ENCODE results near the gene PARD3. TPM values are rescaled to one million over a fixed set of nuclear protein-coding genes. Genes with fewer than 3 reads are reported as not detected.

The PARD3 gene
- total RNA-seq, 4 donors from 2014 or later, result 150 to 172 (median 165) TPM

- DNase-seq (ENCODE audit: low spot score in 2 of 2), result no peak
- 33 to 45% methylated on average over 2 of the region's 2 CpGs for WGBS, 2 donors
- intact Hi-C loops (cut with DNase I; ENCODE audit: low total_unique reads), result no loop called here
- no peak for TF ChIP-seq CTCF (IDR thresholded peaks at IDR 0.05)
- no peak for TF ChIP-seq POLR2A (IDR thresholded peaks at IDR 0.05)
- no peak overlapping the region for H3K4me3 ChIP-seq (ENCODE audit: low read depth, poor library complexity, severe bottlenecking)
These were observed 95.8 kb downstream of the PARD3 start for GRCh38 chr10:34719328-34719727.

GRCh38 chr10:34717429-34717828, 97.7 kb downstream of the PARD3 start:
- no peak for DNase-seq (ENCODE audit: low spot score in 2 of 2)
- H3K4me3 ChIP-seq (ENCODE audit: low read depth, poor library complexity, severe bottlenecking), result no peak overlapping the region
- 92 to 96% methylated on average over 7 of the region's 7 CpGs for WGBS, 2 donors
- intact Hi-C loops (cut with DNase I; ENCODE audit: low total_unique reads), result no loop called here
- TF ChIP-seq POLR2A (IDR thresholded peaks at IDR 0.05) (no peak), CTCF (IDR thresholded peaks at IDR 0.05) (no peak)

GRCh38 chr10:34716958-34717357, 98.1 kb downstream of the PARD3 start:
- intact Hi-C loops (cut with DNase I; ENCODE audit: low total_unique reads), result no loop called here
- WGBS, 2 donors, result 74 to 87% methylated on average over 1 of the region's 1 CpG
- no peak overlapping the region for H3K4me3 ChIP-seq (ENCODE audit: low read depth, poor library complexity, severe bottlenecking)
- no peak for DNase-seq (ENCODE audit: low spot score in 2 of 2)
- TF ChIP-seq POLR2A (IDR thresholded peaks at IDR 0.05) (no peak), CTCF (IDR thresholded peaks at IDR 0.05) (no peak)

GRCh38 chr10:34716234-34716633, 98.9 kb downstream of the PARD3 start:
- H3K4me3 ChIP-seq (ENCODE audit: low read depth, poor library complexity, severe bottlenecking), result no peak overlapping the region
- TF ChIP-seq POLR2A (IDR thresholded peaks at IDR 0.05) (no peak), CTCF (IDR thresholded peaks at IDR 0.05) (no peak)
- intact Hi-C loops (cut with DNase I; ENCODE audit: low total_unique reads), result no loop called here
- WGBS, 2 donors, result 74 to 85% methylated on average over 1 of the region's 1 CpG
- no peak for DNase-seq (ENCODE audit: low spot score in 2 of 2)

- intact Hi-C loops (cut with DNase I; ENCODE audit: low total_unique reads), result no loop called here
- no peak overlapping the region for H3K4me3 ChIP-seq (ENCODE audit: low read depth, poor library complexity, severe bottlenecking)
- no peak for DNase-seq (ENCODE audit: low spot score in 2 of 2)
- TF ChIP-seq POLR2A (IDR thresholded peaks at IDR 0.05) (no peak), CTCF (IDR thresholded peaks at IDR 0.05) (no peak)
- 90% methylated on average over 8 of the region's 8 CpGs for WGBS, 2 donors
These were observed 99.4 kb downstream of the PARD3 start for GRCh38 chr10:34715511-34716187.

GRCh38 chr10:34713875-34714274, 101.2 kb downstream of the PARD3 start:
- TF ChIP-seq POLR2A (IDR thresholded peaks at IDR 0.05) (no peak), CTCF (IDR thresholded peaks at IDR 0.05) (no peak)
- DNase-seq (ENCODE audit: low spot score in 2 of 2), result no peak
- intact Hi-C loops (cut with DNase I; ENCODE audit: low total_unique reads), result no loop called here
- no peak overlapping the region for H3K4me3 ChIP-seq (ENCODE audit: low read depth, poor library complexity, severe bottlenecking)
- 90 to 91% methylated on average over 1 of the region's 1 CpG for WGBS, 2 donors
